ENCODE measurements around the gene RALGAPA1. TPM values are rescaled to one million over a fixed set of nuclear protein-coding genes. Genes with fewer than 3 reads are reported as not detected.

The RALGAPA1 gene
- total and polyA plus RNA-seq, 4 donors: 4.6 to 38.7 (median 13.4) TPM

DNA sequence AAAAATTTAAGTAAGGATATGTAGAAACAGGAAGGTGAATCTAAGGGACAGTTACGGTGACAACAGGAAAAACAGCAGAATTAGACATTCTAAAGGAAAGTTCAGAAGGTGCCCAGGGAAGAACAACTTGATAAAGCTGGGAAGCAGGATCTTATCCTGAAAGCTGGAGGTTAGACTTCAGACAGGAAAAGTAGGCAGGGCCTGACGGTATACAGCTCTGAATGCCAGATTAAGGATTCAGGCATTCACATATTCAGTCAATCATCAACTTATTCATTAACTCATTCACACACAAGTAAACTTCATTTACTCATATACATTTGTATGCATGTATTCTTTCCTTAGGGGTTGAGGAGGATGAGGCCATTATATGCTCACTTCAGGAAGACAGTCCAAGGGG lies 81.3 kb downstream of the RALGAPA1 start:
- Histone ChIP-seq H3K9me3 (ENCODE audit: control insufficient read depth in 4 of 4, low read length in 3 of 4) (no peaks in the 10 kb centered on the region), H3K27ac (ENCODE audit: low read depth in 1 of 2, low read length in 2 of 2) (no peak overlapping the region), H3K27me3 (ENCODE audit: control insufficient read depth in 4 of 4, insufficient read depth in 4 of 4, low read length in 3 of 4) (no peaks in the 10 kb centered on the region), H3K4me3 (ENCODE audit: low read depth in 1 of 3, low read length in 3 of 3) (no peak overlapping the region), H3K4me1 (ENCODE audit: control insufficient read depth in 4 of 4, insufficient read depth in 4 of 4, low read length in 3 of 4) (no peaks in the 10 kb centered on the region), H3K9ac (ENCODE audit: low read depth in 1 of 2, low read length in 2 of 2) (no peak overlapping the region), H3K36me3 (ENCODE audit: control insufficient read depth in 4 of 4, insufficient read depth in 3 of 4, low read depth in 1 of 4, low read length in 3 of 4) (peaks cover 1 to 6% (median 5%) of the 10 kb centered on the region in 4 donors)
- no peak for DNase-seq (ENCODE audit: low spot score)
- TF ChIP-seq, protein P1, sequence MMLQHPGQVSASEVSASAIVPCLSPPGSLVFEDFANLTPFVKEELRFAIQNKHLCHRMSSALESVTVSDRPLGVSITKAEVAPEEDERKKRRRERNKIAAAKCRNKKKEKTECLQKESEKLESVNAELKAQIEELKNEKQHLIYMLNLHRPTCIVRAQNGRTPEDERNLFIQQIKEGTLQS (IDR thresholded peaks at IDR 0.05): no peak
- TF ChIP-seq, protein P2, sequence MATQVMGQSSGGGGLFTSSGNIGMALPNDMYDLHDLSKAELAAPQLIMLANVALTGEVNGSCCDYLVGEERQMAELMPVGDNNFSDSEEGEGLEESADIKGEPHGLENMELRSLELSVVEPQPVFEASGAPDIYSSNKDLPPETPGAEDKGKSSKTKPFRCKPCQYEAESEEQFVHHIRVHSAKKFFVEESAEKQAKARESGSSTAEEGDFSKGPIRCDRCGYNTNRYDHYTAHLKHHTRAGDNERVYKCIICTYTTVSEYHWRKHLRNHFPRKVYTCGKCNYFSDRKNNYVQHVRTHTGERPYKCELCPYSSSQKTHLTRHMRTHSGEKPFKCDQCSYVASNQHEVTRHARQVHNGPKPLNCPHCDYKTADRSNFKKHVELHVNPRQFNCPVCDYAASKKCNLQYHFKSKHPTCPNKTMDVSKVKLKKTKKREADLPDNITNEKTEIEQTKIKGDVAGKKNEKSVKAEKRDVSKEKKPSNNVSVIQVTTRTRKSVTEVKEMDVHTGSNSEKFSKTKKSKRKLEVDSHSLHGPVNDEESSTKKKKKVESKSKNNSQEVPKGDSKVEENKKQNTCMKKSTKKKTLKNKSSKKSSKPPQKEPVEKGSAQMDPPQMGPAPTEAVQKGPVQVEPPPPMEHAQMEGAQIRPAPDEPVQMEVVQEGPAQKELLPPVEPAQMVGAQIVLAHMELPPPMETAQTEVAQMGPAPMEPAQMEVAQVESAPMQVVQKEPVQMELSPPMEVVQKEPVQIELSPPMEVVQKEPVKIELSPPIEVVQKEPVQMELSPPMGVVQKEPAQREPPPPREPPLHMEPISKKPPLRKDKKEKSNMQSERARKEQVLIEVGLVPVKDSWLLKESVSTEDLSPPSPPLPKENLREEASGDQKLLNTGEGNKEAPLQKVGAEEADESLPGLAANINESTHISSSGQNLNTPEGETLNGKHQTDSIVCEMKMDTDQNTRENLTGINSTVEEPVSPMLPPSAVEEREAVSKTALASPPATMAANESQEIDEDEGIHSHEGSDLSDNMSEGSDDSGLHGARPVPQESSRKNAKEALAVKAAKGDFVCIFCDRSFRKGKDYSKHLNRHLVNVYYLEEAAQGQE (IDR thresholded peaks at IDR 0.05): no peak
- 82% methylated on average over 2 of the region's 2 CpGs for WGBS

DNA sequence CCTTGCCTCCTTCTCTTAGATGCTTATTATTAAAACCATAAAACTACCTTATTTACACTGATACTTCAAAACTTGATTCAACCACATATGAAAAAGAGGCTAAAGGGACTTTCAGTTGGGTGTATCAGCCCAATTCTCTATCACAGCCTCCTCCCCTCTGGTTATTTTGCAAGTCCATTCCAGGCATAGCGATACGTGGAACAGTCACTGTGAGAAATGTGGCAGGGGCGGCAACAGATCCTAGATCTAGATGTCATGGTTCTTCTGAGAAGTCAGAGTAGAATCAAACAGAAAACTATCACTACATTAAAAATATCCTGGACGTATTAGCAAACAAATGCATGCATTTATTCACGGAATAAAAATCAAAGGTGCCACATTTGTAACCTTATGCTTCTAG lies 83.2 kb downstream of the RALGAPA1 start:
- H3K9ac ChIP-seq (ENCODE audit: low read depth in 1 of 2, low read length in 2 of 2): no peak overlapping the region
- H3K4me3 ChIP-seq (ENCODE audit: low read depth in 1 of 3, low read length in 3 of 3): no peak overlapping the region
- H3K9me3 ChIP-seq (ENCODE audit: control insufficient read depth in 4 of 4, low read length in 3 of 4): no peaks in the 10 kb centered on the region
- H3K27ac ChIP-seq (ENCODE audit: low read depth in 1 of 2, low read length in 2 of 2): no peak overlapping the region
- H3K4me1 ChIP-seq (ENCODE audit: control insufficient read depth in 4 of 4, insufficient read depth in 4 of 4, low read length in 3 of 4): no peaks in the 10 kb centered on the region
- TF ChIP-seq EGR1 (IDR thresholded peaks at IDR 0.05; ENCODE audit: low read depth in 2 of 2) (no peak), FOXA1 (IDR thresholded peaks at IDR 0.05) (no peak), GABPA (IDR thresholded peaks at IDR 0.05 in 1 of 2, conservative IDR thresholded peaks at IDR 0.05 in 1 of 2) (no peak), RXRA (IDR thresholded peaks at IDR 0.05) (no peak), TAF1 (conservative IDR thresholded peaks at IDR 0.05) (no peak), NR2F2 (IDR thresholded peaks at IDR 0.05) (no peak), HNF4G (IDR thresholded peaks at IDR 0.05) (no peak), HNF4A (conservative IDR thresholded peaks at IDR 0.05) (no peak), JUND (IDR thresholded peaks at IDR 0.05) (no peak), FOXA2 (IDR thresholded peaks at IDR 0.05) (no peak), RAD21 (IDR thresholded peaks at IDR 0.05) (no peak), YY1 (IDR thresholded peaks at IDR 0.05) (no peak), SP1 (IDR thresholded peaks at IDR 0.05) (no peak)
- TF ChIP-seq, protein P3, sequence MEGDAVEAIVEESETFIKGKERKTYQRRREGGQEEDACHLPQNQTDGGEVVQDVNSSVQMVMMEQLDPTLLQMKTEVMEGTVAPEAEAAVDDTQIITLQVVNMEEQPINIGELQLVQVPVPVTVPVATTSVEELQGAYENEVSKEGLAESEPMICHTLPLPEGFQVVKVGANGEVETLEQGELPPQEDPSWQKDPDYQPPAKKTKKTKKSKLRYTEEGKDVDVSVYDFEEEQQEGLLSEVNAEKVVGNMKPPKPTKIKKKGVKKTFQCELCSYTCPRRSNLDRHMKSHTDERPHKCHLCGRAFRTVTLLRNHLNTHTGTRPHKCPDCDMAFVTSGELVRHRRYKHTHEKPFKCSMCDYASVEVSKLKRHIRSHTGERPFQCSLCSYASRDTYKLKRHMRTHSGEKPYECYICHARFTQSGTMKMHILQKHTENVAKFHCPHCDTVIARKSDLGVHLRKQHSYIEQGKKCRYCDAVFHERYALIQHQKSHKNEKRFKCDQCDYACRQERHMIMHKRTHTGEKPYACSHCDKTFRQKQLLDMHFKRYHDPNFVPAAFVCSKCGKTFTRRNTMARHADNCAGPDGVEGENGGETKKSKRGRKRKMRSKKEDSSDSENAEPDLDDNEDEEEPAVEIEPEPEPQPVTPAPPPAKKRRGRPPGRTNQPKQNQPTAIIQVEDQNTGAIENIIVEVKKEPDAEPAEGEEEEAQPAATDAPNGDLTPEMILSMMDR (IDR thresholded peaks at IDR 0.05; ENCODE audit: low read depth, low read length, missing input control): no peak
- TF ChIP-seq, protein P4, sequence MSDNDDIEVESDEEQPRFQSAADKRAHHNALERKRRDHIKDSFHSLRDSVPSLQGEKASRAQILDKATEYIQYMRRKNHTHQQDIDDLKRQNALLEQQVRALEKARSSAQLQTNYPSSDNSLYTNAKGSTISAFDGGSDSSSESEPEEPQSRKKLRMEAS (IDR thresholded peaks at IDR 0.05): no peak
- TF ChIP-seq, protein P5, sequence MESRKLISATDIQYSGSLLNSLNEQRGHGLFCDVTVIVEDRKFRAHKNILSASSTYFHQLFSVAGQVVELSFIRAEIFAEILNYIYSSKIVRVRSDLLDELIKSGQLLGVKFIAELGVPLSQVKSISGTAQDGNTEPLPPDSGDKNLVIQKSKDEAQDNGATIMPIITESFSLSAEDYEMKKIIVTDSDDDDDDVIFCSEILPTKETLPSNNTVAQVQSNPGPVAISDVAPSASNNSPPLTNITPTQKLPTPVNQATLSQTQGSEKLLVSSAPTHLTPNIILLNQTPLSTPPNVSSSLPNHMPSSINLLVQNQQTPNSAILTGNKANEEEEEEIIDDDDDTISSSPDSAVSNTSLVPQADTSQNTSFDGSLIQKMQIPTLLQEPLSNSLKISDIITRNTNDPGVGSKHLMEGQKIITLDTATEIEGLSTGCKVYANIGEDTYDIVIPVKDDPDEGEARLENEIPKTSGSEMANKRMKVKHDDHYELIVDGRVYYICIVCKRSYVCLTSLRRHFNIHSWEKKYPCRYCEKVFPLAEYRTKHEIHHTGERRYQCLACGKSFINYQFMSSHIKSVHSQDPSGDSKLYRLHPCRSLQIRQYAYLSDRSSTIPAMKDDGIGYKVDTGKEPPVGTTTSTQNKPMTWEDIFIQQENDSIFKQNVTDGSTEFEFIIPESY (IDR thresholded peaks at IDR 0.05): no peak
- TF ChIP-seq, protein P2 (IDR thresholded peaks at IDR 0.05): no peak
- TF ChIP-seq, protein P1 (IDR thresholded peaks at IDR 0.05): no peak
- 99% methylated on average over 5 of the region's 5 CpGs for WGBS
- H3K36me3 ChIP-seq (ENCODE audit: control insufficient read depth in 4 of 4, insufficient read depth in 3 of 4, low read depth in 1 of 4, low read length in 3 of 4): peaks cover 1 to 11% (median 6%) of the 10 kb centered on the region in 4 donors
- no peaks in the 10 kb centered on the region for H3K27me3 ChIP-seq (ENCODE audit: control insufficient read depth in 4 of 4, insufficient read depth in 4 of 4, low read length in 3 of 4)
- DNase-seq (ENCODE audit: low spot score): no peak
